Measurements from ENCODE around the gene CCDC80.

CCDC80 gene

GRCh38 chr3:112646623-112647022, 5.7 kb upstream of the CCDC80 start:
- TF ChIP-seq, protein P1, sequence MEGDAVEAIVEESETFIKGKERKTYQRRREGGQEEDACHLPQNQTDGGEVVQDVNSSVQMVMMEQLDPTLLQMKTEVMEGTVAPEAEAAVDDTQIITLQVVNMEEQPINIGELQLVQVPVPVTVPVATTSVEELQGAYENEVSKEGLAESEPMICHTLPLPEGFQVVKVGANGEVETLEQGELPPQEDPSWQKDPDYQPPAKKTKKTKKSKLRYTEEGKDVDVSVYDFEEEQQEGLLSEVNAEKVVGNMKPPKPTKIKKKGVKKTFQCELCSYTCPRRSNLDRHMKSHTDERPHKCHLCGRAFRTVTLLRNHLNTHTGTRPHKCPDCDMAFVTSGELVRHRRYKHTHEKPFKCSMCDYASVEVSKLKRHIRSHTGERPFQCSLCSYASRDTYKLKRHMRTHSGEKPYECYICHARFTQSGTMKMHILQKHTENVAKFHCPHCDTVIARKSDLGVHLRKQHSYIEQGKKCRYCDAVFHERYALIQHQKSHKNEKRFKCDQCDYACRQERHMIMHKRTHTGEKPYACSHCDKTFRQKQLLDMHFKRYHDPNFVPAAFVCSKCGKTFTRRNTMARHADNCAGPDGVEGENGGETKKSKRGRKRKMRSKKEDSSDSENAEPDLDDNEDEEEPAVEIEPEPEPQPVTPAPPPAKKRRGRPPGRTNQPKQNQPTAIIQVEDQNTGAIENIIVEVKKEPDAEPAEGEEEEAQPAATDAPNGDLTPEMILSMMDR (IDR thresholded peaks at IDR 0.05), result no peak

- TF ChIP-seq, protein P1 (IDR thresholded peaks at IDR 0.05), result no peak
These were observed 3.5 kb upstream of the CCDC80 start for GRCh38 chr3:112644453-112644852.

- TF ChIP-seq, protein P1 (IDR thresholded peaks at IDR 0.05), result no peak
These were observed 2.8 kb upstream of the CCDC80 start for GRCh38 chr3:112643621-112644240.

- TF ChIP-seq, protein P1 (IDR thresholded peaks at IDR 0.05), result peak; percentile 83
These were observed 2.1 kb upstream of the CCDC80 start for GRCh38 chr3:112642912-112643506.

DNA sequence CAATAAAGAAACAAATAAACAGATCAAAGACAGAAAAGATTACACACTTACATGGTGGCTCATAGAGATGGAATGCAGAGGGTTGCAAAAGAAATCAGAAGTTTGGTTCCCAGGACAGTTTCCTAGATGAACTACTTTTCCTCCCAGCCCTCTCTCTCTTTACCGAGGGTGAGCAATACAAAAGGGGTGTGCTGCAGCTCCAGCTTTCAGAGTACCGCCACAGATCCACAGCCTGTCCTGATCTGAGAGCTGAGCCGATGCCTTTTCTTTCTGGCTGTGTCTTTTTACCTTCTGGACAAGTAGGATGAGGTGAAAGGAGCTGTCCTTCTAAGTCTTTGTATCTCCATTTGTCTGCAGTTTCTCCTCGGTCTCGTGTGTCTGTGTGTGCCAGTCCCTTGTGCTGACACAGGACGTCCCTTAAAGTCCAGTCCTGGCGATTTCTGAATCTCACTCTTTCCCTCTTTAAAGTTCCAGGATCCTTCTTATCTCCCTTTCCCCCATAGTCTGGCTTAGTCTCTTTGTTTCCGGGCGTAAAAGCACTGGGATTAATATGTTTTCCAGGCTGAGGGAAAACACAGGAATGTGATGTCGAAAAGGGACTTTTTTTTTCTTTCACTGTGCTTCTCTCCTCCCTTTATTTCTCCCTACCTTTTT, 540 bp downstream of the CCDC80 start:
- TF ChIP-seq, protein P1 (IDR thresholded peaks at IDR 0.05), result no peak

- TF ChIP-seq, protein P1 (IDR thresholded peaks at IDR 0.05), result no peak
These were observed 1.3 kb downstream of the CCDC80 start for GRCh38 chr3:112639455-112640225.

DNA sequence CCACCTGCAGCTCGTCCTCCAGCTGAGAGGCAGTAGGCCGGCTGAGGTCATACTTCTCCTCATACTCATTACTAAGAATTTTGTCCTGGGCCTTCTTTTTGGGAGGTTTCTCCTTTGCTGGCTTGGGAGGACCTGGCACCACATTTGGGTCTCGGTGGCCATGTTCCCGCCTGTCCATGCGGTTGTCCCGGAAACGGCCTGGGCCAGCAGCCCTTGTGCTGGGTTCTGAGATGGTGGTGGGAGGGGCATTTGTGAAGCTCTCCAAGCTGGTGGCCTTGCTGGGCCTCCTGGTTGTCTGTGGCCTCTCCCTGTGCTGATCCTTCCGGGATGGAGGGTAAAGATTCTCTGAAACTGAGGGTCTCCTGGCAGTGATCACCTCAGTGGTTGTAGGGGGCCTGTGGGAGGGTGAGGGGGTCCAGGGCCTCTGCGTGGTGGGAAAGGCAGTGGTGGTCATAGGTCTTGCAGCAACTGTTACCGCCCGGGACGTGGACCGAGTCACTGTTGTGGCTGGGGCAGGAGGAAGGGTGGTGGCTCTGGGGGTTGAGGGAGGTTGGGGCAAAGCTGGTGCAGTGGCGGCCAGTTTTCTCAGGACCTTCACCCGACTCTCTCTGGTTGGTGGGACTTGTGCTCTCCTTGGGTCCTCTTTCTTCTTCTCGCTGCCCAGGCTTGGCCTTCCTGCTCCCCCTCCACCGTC, 2.5 kb downstream of the CCDC80 start:
- TF ChIP-seq, protein P1 (IDR thresholded peaks at IDR 0.05), result no peak

All from LNCAP (cell line).